ENCODE data around the gene CILP2.
A peak's percentile ranks its signal among the peaks of the same experiment; 100 is the strongest.

DNA sequence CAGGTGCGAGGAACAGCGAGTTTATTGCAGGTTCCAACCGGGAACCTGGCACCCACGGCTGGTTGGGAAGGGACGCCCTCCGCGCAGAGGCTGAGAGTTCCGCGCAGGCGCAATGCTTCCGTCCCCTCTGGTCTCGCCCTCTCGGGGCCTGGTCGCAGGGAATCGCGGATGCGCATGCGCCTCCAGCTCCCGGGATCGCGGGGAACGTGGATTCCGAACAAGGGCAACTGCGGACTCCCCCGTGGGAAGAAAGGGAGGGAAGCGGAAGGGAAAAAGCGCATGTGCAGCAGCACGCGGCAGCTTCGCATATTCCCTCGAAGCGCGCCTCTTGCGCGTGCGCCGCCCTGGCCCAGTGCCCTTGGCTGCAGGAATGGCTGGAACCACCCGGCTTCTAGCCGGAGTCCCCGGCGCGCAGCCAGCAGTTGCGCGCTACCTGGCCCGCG, 23.8 kb upstream of the CILP2 start:
- peak in 1 of 2 donors; percentile 26 for TF ChIP-seq POLR2AphosphoS5 (IDR thresholded peaks at IDR 0.05; ENCODE audit: insufficient read depth in 1 of 2, low read depth in 1 of 2)
- TF ChIP-seq POLR2A (IDR thresholded peaks at IDR 0.05) = no peak
- no peak for TF ChIP-seq CTCF (IDR thresholded peaks at IDR 0.05)
